Lower leg skin (tissue), 4 donors: ENCODE results near the gene VRK2. TPM values are rescaled to one million over a fixed set of nuclear protein-coding genes. Genes with fewer than 3 reads are reported as not detected.

ENCODE experiments used
- DNase-seq, 2 donors: peaks; one replicate each; pipeline ENCODE4 v3.0.0-alpha.2; 2019; ENCODE audit warnings: low spot score in 2 of 2
- H3K4me3 ChIP-seq: fragments of 200-600 bp; sonication (generic); 2 replicates; pipeline ENCODE4 v1.5.1; 2017; ENCODE audit warnings: mild to moderate bottlenecking, low read depth; ENCODE audit not compliant: poor library complexity, severe bottlenecking
- CTCF ChIP-seq, 3 donors: fragments of 450-650 bp; IDR thresholded peaks; one replicate each; pipeline ENCODE4 v1.5.1; 2016; ENCODE audit warnings: antibody characterized with exemption in 3 of 3, mild to moderate bottlenecking in 3 of 3, moderate library complexity in 2 of 3
- POLR2A ChIP-seq, 2 donors: fragments of 450-650 bp; IDR thresholded peaks; one replicate each; pipeline ENCODE4 v1.6.1; 2016 to 2017; ENCODE audit warnings: antibody characterized with exemption in 2 of 2, mild to moderate bottlenecking in 1 of 2, moderate library complexity in 1 of 2
- WGBS, 2 donors: methylation state at CpG; one replicate each; pipeline ENCODE4 v1.1.5; 2018; 5-methylcytosine and 5-hydroxymethylcytosine counted together
- intact Hi-C: fragments of 100-400 bp; cut with DNase I; formaldehyde crosslinking; loops from one replicate; pipeline ENCODE4 v1.15.0; 2023; ENCODE audit warnings: low total_unique reads
- total RNA-seq, 4 donors: library from RNA; depleted of rRNA; stranded (reverse); fragments of >200 nt; gene quantifications; one replicate each; pipeline ENCODE4 v1.1.0, GENCODE V29; 2016

VRK2 gene
- total RNA-seq, 4 donors from 2014 or later: 10.7 to 18.3 (median 13.8) TPM

GRCh38 chr2:58047961-58048360 lies 1.4 kb downstream of the VRK2 start:
- 62 to 64% methylated on average over 3 of the region's 3 CpGs for WGBS, 2 donors
- intact Hi-C loops: no loop called here
- no peak overlapping the region for H3K4me3 ChIP-seq

GRCh38 chr2:58051445-58051844 lies 4.8 kb downstream of the VRK2 start:
- no peak for DNase-seq
- 82 to 90% methylated on average over 3 of the region's 3 CpGs for WGBS, 2 donors
- TF ChIP-seq CTCF (IDR thresholded peaks at IDR 0.05) (no peak), POLR2A (IDR thresholded peaks at IDR 0.05) (no peak)
- intact Hi-C loops: loop anchor here (5.0 kb wide), 1 partner anchor 576 kb away; no protein-coding TSS in a partner anchor
- no peak overlapping the region for H3K4me3 ChIP-seq

More at GRCh38 chr2:58047961-58048360, 1.4 kb downstream of the VRK2 start:
- TF ChIP-seq POLR2A (IDR thresholded peaks at IDR 0.05) (no peak), CTCF (IDR thresholded peaks at IDR 0.05) (no peak)
- no peak for DNase-seq

GRCh38 chr2:58052978-58053377 lies 6.4 kb downstream of the VRK2 start:
- intact Hi-C loops: loop anchor here (5.0 kb wide), 1 partner anchor 574 kb away; no protein-coding TSS in a partner anchor
- 72 to 84% methylated on average over 1 of the region's 1 CpG for WGBS, 2 donors
- no peak for DNase-seq
- no peak overlapping the region for H3K4me3 ChIP-seq
- TF ChIP-seq POLR2A (IDR thresholded peaks at IDR 0.05) (no peak), CTCF (IDR thresholded peaks at IDR 0.05) (no peak)

GRCh38 chr2:58054264-58054663 lies 7.7 kb downstream of the VRK2 start:
- TF ChIP-seq POLR2A (IDR thresholded peaks at IDR 0.05): no peak
- no peak for TF ChIP-seq CTCF (IDR thresholded peaks at IDR 0.05)
- intact Hi-C loops: loop anchor here (5.0 kb wide), 1 partner anchor 573 kb away; no protein-coding TSS in a partner anchor
- no peak for DNase-seq
- no peak overlapping the region for H3K4me3 ChIP-seq

- TF ChIP-seq POLR2A (IDR thresholded peaks at IDR 0.05): no peak
- TF ChIP-seq CTCF (IDR thresholded peaks at IDR 0.05): no peak
- 79 to 93% methylated on average over 2 of the region's 2 CpGs for WGBS, 2 donors
- DNase-seq: no peak
- H3K4me3 ChIP-seq: no peak overlapping the region
- intact Hi-C loops: no loop called here
These were observed 8.6 kb downstream of the VRK2 start for GRCh38 chr2:58055033-58055786.
